NCI-H526 (cell line): ENCODE measurements around the gene KIAA1671.

Experiments
- DNase-seq, 2 experiments: peaks; one replicate each; lab custom pipeline; 2025; lab: John Stamatoyannopoulos, UW

The KIAA1671 gene

GRCh38 chr22:24952837-24953383 is 394 bp downstream of the KIAA1671 start:
- peak in 1 of 2 experiments; percentile 69 for DNase-seq

GRCh38 chr22:24953384-24954113 is 1.0 kb downstream of the KIAA1671 start:
- DNase-seq = peak in 1 of 2 experiments; percentile 24

- peak in 1 of 2 experiments; percentile 14 for DNase-seq
These were observed 1.6 kb downstream of the KIAA1671 start for GRCh38 chr22:24954114-24954463.

DNA sequence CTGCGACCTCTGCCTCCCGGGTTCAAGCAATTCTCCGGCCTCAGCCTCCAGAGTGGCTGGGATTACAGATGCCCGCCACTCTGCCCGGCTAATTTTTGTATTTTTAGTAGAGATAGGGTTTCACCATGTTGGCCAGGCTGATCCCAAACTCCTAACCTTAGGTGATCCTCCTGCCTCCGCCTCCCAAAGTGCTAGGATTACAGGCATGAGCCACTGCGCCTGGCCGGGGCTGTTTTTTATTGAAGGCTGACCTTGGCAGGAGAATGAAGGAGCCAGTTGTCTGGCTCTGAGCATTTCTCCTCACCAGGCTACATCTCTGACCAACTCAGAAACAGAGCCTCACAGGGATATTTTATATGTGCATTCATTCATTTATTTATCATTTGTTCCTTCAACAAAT is 2.3 kb downstream of the KIAA1671 start:
- no peak for DNase-seq

DNA sequence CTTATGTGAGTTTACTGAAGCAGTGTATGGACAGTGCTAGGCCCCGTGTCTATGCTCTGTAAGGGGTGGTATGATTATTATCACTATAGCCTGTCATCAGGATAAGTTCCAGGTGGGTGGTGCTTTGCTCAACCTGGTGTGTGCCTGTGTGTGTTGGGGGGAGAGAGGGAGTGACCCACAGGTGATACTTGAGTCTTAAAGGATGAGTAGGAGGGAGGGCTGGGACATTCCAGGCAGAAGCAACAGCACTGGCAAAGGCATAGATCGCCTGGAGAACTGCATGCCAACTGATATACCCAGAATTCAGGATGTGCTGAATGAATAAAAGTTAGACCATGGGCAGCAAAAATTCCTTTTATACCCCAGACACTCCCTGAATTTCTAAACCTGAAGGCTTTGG is 4.5 kb downstream of the KIAA1671 start:
- DNase-seq = no peak

DNA sequence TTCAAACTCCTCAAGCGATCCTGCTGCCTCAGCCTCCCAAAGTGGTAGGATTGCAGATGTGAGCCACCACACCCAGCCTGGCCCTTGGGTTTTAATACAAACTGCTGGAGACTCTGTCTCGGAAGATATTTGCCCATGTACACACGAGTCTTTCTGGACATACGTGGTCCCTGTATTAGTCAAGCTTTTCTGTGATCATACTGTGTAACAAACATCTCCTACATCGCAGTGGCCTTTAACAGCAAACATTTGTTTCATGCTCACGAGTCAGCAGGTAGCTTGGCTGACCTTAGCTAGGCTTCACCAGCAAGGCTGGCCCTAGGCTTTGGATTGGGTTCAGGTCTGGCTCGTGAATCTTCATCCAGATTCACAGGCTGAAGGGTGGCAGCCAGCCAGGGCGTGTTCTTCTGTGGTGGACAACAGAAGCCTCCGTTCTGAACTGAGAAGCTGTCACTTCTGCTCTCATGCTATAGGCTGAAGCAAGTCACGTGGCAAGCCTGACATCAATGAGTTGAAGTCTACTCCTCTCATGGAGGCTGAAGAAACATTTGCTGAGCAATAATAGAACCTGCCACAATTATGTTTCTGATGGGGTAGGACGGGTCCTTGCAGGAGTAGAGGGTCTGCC is 8.8 kb downstream of the KIAA1671 start:
- DNase-seq = no peak

- DNase-seq = no peak
These were observed 9.6 kb downstream of the KIAA1671 start for GRCh38 chr22:24962094-24962493.

- DNase-seq = no peak
These were observed 10.3 kb downstream of the KIAA1671 start for GRCh38 chr22:24962835-24963234.

- DNase-seq = no peak
These were observed 11.9 kb downstream of the KIAA1671 start for GRCh38 chr22:24964441-24964840.

DNA sequence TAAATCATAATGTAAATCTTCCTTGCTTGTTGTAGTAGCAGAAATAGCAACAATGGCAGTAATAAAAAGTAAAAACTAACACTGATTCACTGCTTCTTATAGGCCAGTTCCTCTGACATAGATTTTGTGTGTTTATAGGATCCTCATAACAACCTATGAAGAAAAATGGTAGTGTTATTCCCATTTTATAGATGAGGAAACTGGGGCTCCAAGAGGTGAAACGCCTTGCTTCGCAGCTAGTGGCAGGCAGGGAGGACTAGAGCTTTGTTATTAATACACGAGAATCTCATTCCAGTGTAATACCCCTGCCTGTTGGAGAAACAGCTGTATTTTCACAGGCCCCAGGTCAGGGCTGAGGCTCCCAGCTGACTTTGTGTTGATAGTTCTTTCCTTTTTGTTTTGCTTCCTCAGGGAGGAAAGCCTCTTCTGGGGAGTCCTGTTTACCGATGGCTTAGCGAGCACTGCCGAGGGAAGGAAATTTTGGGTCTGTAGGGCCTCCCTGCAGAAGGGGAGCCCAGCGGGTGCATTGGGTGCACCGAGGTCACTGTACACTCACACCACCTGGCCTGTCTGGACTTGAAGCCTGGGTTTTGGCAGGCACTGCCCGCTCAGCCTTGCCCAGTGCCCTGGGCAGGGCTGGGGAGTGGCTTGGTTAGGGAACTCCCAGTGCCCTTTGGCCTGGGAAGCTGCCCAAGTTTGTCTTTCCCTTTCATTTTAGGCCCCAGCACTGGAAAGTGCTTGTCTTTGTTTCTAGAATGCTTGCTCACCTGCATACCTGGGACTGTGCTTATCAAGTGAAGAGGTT is 13.5 kb downstream of the KIAA1671 start:
- no peak for DNase-seq

DNA sequence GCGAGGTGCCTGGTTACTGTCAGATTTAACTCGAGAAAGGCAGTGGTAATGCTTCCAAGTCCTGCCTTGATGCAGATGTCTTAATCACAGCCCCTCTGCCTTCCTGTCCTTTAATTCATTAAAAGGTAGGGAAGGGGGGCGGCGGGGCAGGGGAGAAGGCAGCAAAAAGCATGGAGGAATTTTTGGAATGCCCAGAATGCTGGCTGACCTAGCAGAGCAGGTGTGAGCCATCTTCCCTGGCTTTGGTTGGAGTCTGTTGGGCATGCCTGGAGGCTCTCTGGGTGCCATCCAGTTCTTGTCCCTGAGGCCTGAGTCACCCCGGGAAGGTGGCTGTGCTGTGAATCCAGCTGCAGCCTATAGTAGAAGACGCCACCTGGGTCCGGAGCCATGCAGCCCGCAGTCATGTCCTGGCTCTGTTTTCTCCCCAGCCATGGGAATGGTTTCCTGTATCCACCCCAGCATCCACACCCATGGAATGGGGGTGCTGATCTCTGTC is 15.6 kb downstream of the KIAA1671 start:
- no peak for DNase-seq

DNA sequence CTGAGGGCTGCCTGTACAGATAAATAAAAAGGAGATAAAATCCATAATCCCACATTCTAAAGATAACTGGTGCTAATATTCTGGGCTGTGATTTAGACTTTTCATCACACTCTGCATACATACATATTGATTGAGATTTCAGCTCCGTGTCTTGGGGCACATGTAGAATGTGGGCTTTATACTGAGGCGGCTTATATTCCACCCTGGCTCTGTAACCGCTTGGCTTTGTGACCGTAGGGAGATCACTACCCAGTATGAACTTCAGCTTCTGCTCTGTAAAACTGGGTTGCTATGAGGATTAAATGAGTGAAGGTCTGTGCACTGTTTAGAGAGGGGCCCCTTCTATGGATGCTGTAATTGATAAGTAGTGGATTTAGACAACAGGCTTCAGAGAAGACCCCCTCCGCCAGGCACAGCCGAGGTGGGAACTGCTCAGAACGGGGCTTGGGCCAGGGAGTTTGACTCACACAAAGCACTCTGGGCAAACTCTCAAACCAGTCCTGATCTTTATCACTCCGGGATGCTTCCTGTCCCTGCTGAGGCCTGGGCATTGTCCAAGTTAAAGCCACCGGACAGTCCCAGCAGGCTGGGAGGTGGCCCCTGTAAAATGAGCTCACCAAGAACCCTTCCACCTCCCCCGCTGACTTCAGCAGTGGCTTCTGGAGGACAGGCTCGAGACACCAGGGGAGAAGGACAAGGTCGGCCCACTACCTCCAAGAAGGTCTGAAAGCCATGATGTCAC is 17.2 kb downstream of the KIAA1671 start:
- no peak for DNase-seq

DNA sequence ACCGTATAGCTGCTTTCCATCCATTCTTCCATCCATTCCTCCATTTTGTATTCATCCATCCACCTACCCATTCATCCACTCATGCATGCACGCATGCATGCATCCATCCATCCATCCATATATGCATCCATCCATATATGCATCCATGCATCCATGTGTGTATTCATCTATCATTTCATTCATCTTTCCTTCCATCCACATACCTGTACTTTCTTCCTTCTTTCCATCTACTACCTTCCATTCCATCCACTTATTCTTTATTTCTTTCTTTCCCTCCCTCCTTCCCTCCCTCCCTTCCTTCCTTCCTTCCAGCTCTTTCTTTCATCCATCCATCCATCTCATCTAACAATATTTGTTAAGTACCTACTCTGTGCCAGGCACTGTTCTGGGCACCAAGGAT is 19.9 kb downstream of the KIAA1671 start:
- DNase-seq = no peak

- no peak for DNase-seq
These were observed 21.4 kb downstream of the KIAA1671 start for GRCh38 chr22:24973872-24974271.

DNA sequence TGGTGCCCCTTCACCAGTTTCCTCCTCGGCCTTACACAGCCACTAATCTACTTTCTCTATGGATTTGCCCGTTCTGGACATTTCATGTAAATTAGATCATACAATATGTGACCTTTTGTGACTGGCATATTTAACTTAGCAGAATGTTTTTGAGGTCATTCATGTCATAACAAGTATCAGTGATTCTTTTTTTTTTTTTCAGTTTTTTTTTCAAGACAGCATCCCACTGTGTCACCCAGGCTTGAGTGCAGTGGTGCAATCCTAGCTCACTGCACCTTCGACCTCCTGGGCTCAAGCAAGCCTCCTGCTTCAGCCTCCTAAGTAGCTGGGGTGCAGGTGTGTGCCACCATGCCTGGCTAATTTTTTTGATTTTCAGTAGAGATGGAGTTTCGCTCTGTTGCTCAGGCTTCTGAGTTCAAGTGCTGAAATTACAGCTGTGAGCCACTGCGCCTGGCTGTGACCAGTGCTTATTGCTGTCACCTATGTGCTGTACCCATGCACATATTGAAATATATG is 22.7 kb downstream of the KIAA1671 start:
- DNase-seq = no peak

DNA sequence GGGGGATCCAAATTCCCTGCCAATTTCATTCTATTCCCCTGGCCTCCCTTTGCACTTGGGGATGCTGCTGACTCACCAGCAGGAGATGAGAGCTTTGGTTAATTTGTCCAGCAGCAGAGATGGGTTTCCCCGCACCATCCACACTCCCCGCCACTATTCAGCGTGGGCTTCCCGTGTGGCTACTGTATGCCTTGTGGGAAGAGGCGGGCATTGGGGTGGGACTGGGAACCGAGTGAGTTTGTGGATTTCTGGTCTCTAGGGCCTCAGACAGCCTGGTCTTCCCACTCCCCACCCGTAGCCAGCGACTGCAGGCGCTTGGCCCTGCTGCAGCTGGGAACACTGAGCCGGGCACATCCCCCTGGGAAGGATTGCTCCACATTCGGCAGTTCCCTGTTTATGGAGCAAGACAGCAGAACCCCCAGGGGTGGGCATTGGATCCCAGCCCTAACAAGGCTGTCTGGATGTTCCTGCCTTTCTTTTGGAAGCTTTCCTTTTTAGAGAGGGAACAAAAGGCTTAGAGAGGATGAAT is 23.4 kb downstream of the KIAA1671 start:
- DNase-seq = no peak

GRCh38 chr22:24976442-24977218 is 24.1 kb downstream of the KIAA1671 start:
- DNase-seq = no peak

DNA sequence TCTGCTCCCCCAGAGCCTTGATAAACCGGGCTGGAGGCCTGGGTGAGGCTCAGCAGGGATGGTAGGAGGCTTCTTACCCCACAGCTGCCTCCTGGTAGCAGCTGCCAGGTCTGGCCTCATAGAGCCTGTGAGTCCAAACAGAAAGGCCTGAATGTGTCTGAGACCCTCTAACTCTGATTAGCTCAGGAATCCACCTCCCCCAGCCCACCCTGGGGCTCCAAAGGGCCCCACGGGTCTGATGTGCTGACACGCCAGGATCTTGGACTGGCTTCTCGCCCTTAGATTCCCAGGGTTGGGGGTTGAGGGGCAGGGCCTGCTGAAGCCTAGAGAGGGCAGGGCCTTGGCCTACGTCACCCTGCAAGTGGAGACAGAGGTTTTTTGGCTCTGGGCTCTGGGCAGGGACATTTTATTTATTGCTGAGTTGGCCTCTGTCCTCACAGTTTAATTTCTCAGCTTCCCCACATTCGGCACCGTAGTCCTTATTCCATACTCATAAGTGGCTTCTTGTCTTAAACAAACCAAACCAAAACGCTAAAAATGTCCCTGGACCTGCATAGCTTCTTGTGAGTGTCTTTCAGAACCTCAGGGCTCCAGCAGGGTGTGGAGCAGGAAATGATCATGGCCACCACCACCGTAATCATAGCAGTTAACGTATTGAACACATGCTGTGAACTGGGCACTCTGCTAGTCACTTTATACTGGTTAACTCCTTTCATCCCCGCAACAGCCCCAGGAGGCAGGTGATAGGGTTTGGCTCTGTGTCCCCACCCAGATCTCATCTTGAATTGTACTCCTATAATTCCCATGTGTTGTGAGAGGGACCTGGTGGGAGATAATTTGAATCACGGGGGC is 25.1 kb downstream of the KIAA1671 start:
- DNase-seq = no peak

DNA sequence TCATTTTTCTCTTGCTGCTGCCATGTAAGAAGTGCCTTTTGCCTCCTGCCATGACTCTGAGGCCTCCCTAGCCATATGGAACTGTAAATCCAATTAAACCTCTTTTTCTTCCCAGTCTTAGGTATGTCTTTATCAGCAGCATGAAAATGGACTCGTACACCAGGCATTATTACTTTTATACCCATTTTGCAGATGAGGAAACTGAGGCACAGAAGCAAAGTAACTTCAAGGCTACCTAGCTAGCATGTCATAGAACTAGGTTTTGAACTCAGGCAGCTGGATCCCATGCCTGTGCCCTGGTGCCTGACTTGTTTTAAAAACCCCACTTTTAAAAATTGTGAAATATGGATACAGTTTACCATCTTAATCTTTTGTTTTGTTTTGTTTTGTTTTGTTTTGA is 25.8 kb downstream of the KIAA1671 start:
- DNase-seq = no peak

- DNase-seq = no peak
These were observed 28.6 kb downstream of the KIAA1671 start for GRCh38 chr22:24981066-24981465.
